Esophagus squamous epithelium (tissue), 4 donors: ENCODE data around the gene PRUNE2.

Experiments used
- CTCF ChIP-seq, 6 experiments: fragments of 450-650 bp in 4 of 6; fragments of 200-600 bp in 2 of 6; sonication (generic) in 2 of 6; IDR thresholded peaks; one replicate each; pipeline ENCODE4 v1.5.1; 2016 to 2019; ENCODE audit warnings: antibody characterized with exemption in 6 of 6, mild to moderate bottlenecking in 4 of 6, moderate library complexity in 4 of 6
- POLR2A ChIP-seq, 4 donors: fragments of 450-650 bp; IDR thresholded peaks; one replicate each; pipeline ENCODE4 v1.6.1; 2017; ENCODE audit warnings: antibody characterized with exemption in 4 of 4, mild to moderate bottlenecking in 4 of 4, moderate library complexity in 3 of 4

DNA sequence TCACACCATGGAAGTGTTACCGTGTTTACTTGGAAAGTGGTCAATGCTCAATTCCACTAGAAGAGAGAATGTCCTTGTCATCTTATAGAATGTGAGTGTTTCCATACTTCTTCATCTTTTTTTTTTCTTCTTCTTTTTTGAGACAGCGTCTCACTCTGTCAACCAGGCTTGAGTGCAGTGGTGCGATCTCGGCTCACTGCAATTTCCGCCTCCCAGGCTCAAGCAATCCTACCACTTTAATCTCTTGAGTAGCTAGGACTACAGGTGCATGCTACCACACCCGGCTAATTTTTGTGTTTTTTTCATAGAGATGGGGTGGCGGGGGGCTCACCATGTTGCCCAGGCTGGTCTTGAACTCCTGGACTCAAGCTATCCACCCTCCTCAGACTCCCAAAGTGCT lies 278.9 kb downstream of the PRUNE2 start:
- no peak for TF ChIP-seq CTCF (IDR thresholded peaks at IDR 0.05)
- no peak for TF ChIP-seq POLR2A (IDR thresholded peaks at IDR 0.05)
